Body of pancreas (tissue), 4 donors: ENCODE results near the gene MAP4K2.

Source experiments
- CTCF ChIP-seq, 7 experiments: fragments of 450-650 bp in 4 of 7; fragments of 200-600 bp in 3 of 7; sonication (generic) in 3 of 7; IDR thresholded peaks; one replicate each; pipeline ENCODE4 v1.5.1; 2016 to 2019; ENCODE audit warnings: antibody characterized with exemption in 7 of 7
- POLR2A ChIP-seq, 3 donors: fragments of 450-650 bp; IDR thresholded peaks; one replicate each; pipeline ENCODE4 v1.6.1; 2016; ENCODE audit warnings: antibody characterized with exemption in 3 of 3, mild to moderate bottlenecking in 2 of 3

- TF ChIP-seq POLR2A (IDR thresholded peaks at IDR 0.05) (no peak), CTCF (IDR thresholded peaks at IDR 0.05) (no peak)
Measured at GRCh38 chr11:64765851-64766665, 37.0 kb downstream of the MAP4K2 start.
